ENCODE results near the gene LRFN2.

Gene LRFN2

DNA sequence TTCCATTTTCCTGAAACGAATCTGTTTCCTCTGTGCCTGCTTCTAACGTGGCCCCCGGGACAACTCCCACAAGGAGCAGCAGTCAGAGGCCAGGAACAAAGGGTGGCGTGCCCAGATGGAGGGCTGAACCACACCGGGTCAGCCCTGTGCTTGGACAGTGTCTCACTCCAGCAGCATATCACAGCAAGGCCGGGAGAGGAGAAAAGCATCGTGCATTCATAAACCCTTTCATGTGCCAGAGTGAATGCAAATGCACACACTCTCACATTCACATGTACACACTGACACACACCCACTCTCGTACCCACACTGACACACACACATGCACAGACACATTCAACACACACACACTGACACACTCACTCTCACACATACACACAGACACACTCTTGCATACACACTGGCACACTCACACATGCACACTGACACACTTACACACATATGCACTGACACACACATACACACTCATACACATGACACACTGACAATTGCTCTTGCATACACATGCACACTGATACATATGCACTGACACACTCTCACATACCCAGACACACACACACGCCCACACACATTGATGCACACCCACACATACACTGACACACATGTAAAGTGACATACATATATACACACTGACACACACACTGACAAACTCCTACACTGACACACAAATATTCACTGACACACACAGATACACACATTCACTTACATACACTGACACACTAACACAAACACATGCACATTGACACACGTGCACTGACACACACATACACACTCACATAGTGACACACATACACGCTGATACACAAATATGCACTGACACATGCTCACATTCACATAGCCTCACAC is 237.0 kb downstream of the LRFN2 start:
- DNase-seq (ENCODE audit: low read depth in 2 of 2), result no peak

DNA sequence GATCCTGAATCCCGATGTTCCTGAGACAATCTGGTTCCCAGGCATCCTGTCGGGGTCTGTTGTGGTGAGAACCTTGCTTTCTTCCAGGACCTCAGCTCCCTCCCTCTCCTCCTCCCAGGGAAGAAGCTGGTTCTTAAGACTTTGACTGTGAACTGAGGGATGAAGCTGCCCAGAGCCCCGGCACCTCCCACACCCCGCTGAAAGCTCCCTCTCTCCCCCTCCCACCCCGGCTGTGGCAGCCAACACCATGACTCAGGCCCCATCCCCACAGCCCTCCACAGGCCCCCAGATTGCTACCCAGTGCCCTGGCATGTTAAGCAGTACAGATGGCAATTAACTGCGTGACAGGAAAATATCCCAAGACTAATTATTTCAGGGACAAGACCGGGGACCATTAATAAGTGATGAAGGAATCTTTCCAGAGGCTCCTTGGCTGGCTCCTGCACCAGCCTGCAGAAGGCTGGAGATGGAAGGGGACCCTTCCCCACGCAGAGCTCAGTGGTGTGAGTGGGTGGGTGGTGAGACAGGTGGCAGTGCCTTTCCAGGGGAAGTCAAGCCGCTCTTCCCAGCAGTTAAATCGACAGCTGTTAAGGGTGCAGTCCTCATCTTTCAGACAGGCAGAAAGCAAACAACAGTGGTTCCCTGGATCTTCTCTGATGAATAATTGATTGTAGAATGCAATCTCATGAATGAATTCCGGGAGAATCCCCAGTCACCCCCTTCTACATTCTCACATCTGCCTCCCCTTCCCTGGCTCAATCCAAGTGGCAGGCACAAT is 237.9 kb downstream of the LRFN2 start:
- DNase-seq (ENCODE audit: low read depth in 2 of 2), result no peak

DNA sequence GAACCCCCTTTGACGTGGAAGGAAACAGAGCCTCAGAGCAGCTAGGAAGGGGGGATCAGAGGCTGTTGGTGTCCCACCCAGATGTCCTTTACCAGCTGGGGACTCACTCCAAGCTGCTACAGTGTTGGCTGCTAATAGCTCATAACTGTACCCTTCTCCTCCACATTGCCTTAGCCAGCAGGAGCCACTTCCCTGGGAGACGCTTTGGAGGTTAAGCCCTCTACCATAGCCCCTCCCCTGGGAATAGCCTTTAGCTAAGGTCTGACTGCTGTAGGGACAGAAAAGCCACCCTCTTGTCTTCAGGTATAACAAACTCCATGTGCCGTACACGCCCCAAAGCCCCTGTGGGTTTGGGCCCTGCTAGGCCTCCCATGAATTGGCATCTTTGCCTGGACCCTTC is 238.6 kb downstream of the LRFN2 start:
- DNase-seq (ENCODE audit: low read depth in 2 of 2), result no peak

DNA sequence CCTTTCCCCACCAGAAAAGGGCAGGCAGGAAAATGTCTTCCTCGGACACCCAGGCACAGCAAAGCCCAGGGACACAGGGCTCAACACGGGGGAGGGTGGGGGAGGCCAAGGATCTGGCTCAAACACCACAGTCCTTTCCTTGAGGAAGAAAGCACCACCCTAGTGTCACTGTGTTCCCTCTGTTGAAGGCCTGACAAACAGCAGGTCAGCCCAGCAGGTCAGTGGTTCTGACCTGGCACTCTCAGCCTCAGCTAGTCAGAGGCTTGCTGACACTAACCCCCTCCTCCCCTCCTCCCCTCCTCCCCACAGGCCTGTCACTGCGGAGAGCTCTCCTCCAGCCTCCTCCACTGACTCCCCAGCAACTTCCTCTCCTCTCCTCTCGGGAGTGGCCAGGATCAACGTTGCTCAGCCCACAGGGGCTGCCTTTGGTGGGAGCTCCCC is 239.6 kb downstream of the LRFN2 start:
- DNase-seq (ENCODE audit: low read depth in 2 of 2), result no peak

DNA sequence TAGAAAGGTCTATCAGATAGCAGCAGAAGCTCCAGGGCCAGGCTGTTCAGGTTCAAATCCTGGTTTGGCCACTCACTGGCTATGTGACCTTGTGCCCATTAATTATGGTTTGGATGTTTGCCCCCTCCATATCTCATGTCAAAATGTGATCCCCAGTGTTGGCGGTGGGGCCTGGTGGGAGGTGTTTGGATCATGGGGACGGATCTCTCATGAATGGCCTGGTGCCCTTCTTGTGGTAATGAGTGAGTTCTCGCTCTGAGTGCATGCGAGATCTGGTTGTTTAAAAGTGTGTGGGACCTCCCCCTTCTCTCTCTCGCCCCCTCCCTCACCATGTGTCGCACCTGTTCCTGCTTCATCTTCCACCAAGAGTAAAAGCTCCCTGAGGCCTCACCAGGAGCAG is 240.9 kb downstream of the LRFN2 start:
- no peak for DNase-seq (ENCODE audit: low read depth in 2 of 2)

DNA sequence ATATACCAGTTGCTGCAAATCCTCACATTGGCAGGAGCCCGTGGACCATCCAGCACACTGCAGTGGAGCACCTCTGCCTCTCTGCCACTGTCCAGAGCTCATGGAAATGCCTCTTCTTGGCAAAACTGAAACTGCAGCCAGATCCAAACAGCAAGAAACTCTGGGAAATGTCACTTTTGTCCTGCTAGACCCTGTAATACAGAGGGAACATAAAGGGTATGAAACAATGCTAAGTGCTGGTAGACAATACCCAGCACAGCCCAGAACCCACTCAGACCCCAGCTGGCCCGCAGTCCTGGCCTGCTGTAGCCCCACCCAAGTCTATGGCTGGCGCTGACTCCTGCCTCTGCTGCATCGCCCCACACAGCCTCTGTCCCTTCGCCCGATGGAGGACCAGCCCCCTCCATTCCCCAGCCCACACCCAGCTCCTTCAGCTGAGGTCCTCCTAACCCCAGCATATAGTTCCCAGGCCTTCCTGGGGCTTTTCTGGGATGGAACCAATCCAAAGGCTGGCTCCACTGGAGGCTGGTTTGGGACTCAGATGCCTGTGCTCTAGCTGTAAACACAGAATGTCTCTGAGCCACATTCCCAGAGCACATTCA is 242.5 kb downstream of the LRFN2 start:
- no peak for DNase-seq (ENCODE audit: low read depth in 2 of 2)

DNA sequence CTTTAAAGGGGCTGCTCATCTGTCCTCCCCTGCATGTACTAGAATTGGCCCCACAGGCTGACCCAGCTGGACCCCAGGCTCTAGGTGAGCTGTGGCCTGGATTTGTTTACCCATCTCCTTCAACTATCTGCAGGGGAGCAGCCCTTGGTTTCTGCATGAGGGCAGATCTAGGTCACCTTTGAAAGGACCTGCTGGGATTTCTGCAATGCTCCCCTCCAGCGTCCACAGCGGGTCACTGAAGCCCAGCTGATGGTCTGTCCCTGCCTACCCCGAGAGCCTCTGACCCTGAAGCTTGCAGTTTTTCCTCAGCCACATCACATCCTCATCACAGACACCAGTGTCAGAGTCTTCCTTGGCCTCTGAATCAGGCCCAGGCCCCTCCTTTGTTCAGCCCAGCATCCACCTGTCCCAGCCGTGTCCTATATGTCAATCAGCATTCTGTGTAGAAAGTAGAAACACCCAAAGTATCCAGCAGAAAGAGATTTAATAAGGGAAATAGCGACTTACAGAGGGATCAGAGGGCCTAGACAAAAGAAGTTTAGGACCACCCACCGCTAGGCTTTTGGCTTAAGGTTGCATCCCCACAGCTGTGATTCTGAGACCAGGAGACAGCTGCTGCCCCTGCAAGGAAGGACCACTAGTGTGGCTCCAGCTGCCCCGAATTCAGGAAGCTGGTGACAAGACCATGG is 243.1 kb downstream of the LRFN2 start:
- no peak for DNase-seq (ENCODE audit: low read depth in 2 of 2)

DNA sequence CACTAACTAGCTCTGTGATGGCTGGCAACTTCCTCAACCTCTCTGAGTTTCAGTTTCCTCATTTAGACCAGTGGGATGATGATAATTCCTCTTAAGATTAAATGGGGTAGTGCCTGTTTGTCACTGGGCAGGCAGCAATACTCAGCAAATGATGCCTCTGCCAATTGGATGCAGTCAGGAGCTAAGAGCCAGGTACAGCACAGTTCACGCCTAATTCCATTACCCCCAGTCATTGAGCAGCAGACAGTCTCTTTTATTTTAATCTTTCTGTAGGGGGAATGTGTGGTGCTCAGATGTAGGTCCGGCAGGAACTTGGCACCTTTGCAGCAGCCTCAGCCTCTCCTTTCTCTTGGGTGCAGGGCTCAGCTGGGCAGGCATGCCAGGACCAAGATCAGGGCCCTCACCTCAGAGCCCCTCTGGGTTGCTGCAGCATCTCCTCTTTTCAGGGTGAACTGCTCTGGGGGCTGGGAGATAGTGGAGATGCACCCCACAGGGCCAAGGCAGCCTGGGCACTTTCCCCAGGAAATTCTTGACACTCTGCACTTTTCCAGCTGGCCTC is 243.8 kb downstream of the LRFN2 start:
- DNase-seq (ENCODE audit: low read depth in 2 of 2), result no peak

DNA sequence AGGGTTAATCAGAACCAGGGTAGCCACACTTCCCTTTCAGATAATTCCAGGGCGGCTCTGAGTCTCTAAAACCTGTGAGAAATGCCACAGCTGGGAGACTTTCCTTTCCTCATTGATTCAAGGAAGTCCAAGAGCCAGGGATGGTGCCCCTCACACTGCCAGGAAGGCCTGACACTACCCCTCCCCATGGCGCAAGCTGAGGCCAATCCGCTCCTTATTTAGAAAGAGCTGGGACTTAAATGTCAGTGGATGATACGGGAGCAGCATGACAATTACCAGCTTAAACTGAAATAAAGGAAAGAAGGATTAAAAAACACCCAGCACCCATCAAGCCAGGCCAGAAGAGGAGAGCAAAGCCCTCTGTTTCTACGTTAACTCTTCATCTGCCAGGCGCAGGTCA is 244.4 kb downstream of the LRFN2 start:
- DNase-seq (ENCODE audit: low read depth in 2 of 2), result no peak

DNA sequence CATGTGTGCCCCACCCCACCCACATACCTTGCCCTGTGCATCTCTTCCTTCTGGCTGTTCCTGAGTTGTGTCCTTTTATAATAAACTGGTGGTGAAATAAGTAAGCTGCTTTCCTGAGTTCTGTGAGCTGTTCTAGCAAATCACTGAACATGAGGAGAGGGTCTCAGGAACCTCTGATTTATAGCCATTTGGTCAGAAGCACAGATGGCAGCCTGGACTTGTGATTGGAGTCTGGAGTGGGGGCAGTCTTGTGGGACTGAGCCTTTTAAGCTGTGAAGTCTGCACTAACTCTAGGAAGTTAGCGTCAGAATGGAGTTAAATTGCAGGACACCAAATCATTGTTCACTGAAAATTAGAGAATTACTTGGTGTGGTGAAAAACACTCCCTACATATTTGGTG is 245.4 kb downstream of the LRFN2 start:
- no peak for DNase-seq (ENCODE audit: low read depth in 2 of 2)

All from stimulated activated CD8-positive, alpha-beta memory T cell treated with anti-CD3 and anti-CD28 coated beads, Interleukin-2, amount 100 ng/mL, for 1 hour (primary cell).